Measurements from ENCODE around the gene XPOT. TPM values are rescaled to one million over a fixed set of nuclear protein-coding genes. Genes with fewer than 3 reads are reported as not detected.

XPOT gene
- total and polyA plus RNA-seq, 3 donors from 2014 or later = 43.5 to 47.5 (median 46.8) TPM

- 37 to 69% methylated on average over 2 of the region's 2 CpGs for WGBS, 2 donors
- no peaks in the 10 kb centered on the region for H3K9me3 ChIP-seq
- no peak overlapping the region for H3K4me3 ChIP-seq
- no peak for DNase-seq
- TF ChIP-seq POLR2A (IDR thresholded peaks at IDR 0.05) = no peak
- TF ChIP-seq CTCF (IDR thresholded peaks at IDR 0.05) = no peak
- H3K27ac ChIP-seq = peak overlapping the region; percentile 36 to 66
- H3K27me3 ChIP-seq = no peaks in the 10 kb centered on the region
- intact Hi-C loops (cut with DNase I; ENCODE audit: low total_unique reads) = no loop called here
- H3K36me3 ChIP-seq (ENCODE audit: low read depth, missing control alignments) = no peaks in the 10 kb centered on the region
- H3K4me1 ChIP-seq = peaks cover 14% of the 10 kb centered on the region
Observed at GRCh38 chr12:64469455-64470142, 65.4 kb downstream of the XPOT start.

GRCh38 chr12:64470495-64470894, 66.3 kb downstream of the XPOT start:
- no peaks in the 10 kb centered on the region for H3K27me3 ChIP-seq
- no peak overlapping the region for H3K27ac ChIP-seq
- H3K4me3 ChIP-seq = no peak overlapping the region
- H3K9me3 ChIP-seq = no peaks in the 10 kb centered on the region
- H3K4me1 ChIP-seq = peaks cover 14% of the 10 kb centered on the region
- H3K36me3 ChIP-seq (ENCODE audit: low read depth, missing control alignments) = no peaks in the 10 kb centered on the region
- no peak for TF ChIP-seq POLR2A (IDR thresholded peaks at IDR 0.05)
- no peak for TF ChIP-seq CTCF (IDR thresholded peaks at IDR 0.05)
- intact Hi-C loops (cut with DNase I; ENCODE audit: low total_unique reads) = no loop called here
- no peak for DNase-seq
- WGBS, 2 donors = 76 to 77% methylated on average over 2 of the region's 2 CpGs

- DNase-seq = no peak
- H3K27me3 ChIP-seq = no peaks in the 10 kb centered on the region
- no peak for TF ChIP-seq POLR2A (IDR thresholded peaks at IDR 0.05)
- no peak for TF ChIP-seq CTCF (IDR thresholded peaks at IDR 0.05)
- no peaks in the 10 kb centered on the region for H3K36me3 ChIP-seq (ENCODE audit: low read depth, missing control alignments)
- no peaks in the 10 kb centered on the region for H3K9me3 ChIP-seq
- no peak overlapping the region for H3K27ac ChIP-seq
- intact Hi-C loops (cut with DNase I; ENCODE audit: low total_unique reads) = no loop called here
- peaks cover 14% of the 10 kb centered on the region for H3K4me1 ChIP-seq
- no peak overlapping the region for H3K4me3 ChIP-seq
- 92 to 94% methylated on average over 2 of the region's 2 CpGs for WGBS, 2 donors
Observed at GRCh38 chr12:64473176-64473575, 69.0 kb downstream of the XPOT start.

- Histone ChIP-seq H3K4me1 (no peaks in the 10 kb centered on the region), H3K27me3 (no peaks in the 10 kb centered on the region), H3K27ac (no peak overlapping the region), H3K4me3 (no peak overlapping the region), H3K9me3 (no peaks in the 10 kb centered on the region), H3K36me3 (ENCODE audit: low read depth, missing control alignments) (no peaks in the 10 kb centered on the region)
- TF ChIP-seq POLR2A (IDR thresholded peaks at IDR 0.05) = no peak
- TF ChIP-seq CTCF (IDR thresholded peaks at IDR 0.05) = no peak
- WGBS, 2 donors = 95% methylated on average over 4 of the region's 4 CpGs
- DNase-seq = no peak
- intact Hi-C loops (cut with DNase I; ENCODE audit: low total_unique reads) = no loop called here
Observed at GRCh38 chr12:64475518-64475917, 71.3 kb downstream of the XPOT start.

GRCh38 chr12:64476844-64477243, 72.7 kb downstream of the XPOT start:
- TF ChIP-seq POLR2A (IDR thresholded peaks at IDR 0.05) (no peak), CTCF (IDR thresholded peaks at IDR 0.05) (no peak)
- WGBS, 2 donors = 97 to 98% methylated on average over 2 of the region's 2 CpGs
- H3K4me3 ChIP-seq = no peak overlapping the region
- intact Hi-C loops (cut with DNase I; ENCODE audit: low total_unique reads) = no loop called here
- H3K27me3 ChIP-seq = no peaks in the 10 kb centered on the region
- H3K27ac ChIP-seq = no peak overlapping the region
- H3K9me3 ChIP-seq = no peaks in the 10 kb centered on the region
- H3K4me1 ChIP-seq = no peaks in the 10 kb centered on the region
- no peaks in the 10 kb centered on the region for H3K36me3 ChIP-seq (ENCODE audit: low read depth, missing control alignments)
- DNase-seq = no peak

All from testis (tissue), 3 donors.